GM23248 (cell line): ENCODE data around the gene USP48.

ENCODE experiments used
- EZH2 ChIP-seq: fragments of 200-600 bp; sonication (generic); IDR thresholded peaks from 2 replicates; pipeline ENCODE4 v1.6.1; 2018; ENCODE audit warnings: antibody characterized with exemption, mild to moderate bottlenecking; ENCODE audit not compliant: insufficient read depth, poor library complexity, severe bottlenecking
- EZH2phosphoT487 ChIP-seq: fragments of 200-600 bp; sonication (generic); IDR thresholded peaks from 2 replicates; pipeline ENCODE4 v1.6.1; 2018; ENCODE audit warnings: antibody characterized with exemption, moderate library complexity, mild to moderate bottlenecking, low read depth; ENCODE audit not compliant: insufficient read depth

DNA sequence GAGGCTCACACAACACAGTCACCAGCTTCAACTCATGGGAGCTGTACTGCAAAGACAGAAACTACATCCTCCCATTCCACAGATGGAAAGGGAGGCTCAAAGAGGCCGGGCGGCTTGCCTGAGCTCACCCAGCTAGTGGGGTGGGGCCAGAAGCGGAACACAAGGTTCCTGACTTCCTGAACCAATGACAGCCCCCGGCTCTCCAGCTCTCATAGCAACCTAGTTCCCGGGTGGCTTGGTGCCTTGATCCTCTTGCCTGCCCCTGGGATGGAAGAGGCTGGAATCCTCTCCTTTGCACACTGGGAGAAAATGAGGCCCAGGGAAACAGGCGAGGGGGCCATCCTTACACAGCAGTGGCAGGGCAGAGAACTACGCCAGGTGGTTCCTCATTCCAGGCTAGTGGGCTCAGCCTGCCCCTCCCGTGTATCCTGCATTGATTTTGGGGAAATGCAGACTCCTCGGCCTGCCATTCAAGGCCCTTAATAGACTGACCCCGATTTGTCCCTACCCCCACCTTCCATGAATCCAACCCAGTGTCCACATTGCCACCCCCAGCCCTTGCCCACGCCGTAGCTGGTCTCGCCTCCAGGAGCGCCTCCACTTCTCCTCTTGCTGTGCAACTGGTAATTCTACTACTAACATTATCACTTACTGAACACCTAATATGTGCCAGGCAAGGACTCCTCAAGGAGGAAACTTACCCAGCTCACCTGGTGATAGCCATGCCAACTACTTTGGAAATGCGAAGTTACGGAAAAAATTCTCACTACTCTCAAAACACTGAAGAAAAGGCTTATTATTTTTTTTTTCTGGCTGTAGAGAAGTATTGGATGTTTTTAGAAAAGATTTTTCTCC, 118.8 kb downstream of the USP48 start:
- TF ChIP-seq EZH2 = no peak
- no peak for TF ChIP-seq EZH2phosphoT487
